ENCODE results near the gene SLC1A5.

The SLC1A5 gene

DNA sequence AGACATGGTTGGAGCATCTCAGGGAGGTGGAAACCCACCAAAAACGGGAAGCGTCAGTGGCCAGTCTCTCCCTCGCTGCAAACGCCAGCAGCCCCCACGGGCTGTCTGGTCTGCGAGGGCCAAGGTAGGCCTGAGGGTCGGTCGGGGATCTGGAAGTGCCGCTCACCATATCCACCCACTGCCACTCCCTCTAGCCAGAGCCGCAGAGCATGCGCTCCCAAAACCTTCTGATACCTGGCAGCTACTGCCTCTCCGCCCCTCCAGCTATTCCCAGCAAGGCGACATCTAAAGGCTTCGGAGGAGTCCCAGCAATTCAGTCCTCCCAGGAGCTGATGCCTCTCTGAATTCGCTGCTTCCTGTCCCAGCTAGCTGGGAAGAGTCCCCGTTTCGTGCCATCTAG is 46.9 kb downstream of the SLC1A5 start:
- no peak for DNase-seq

DNA sequence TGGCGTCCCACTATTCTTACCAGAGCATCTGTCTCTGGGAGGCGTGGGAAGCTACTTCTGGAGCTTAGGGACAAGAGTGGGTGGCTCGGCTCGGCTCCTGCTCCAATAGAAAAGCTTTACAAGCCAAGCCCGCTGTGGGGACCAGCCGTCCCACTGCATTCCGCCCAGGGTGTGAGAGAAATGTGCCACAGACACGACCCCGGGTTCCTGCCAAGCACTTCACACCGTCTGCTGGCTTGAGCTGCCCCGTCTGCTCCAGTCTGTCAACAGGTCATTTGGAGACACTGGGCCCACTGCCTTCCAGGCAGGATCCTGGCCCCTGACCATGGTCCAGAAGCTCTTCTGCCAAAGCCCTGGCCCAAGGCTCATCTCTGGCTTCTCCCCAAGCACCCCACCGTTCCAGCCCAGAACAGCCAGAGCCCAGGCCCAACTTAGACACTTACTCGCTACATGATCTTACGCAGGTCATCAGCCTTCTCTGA is 49.1 kb downstream of the SLC1A5 start:
- DNase-seq = no peak

DNA sequence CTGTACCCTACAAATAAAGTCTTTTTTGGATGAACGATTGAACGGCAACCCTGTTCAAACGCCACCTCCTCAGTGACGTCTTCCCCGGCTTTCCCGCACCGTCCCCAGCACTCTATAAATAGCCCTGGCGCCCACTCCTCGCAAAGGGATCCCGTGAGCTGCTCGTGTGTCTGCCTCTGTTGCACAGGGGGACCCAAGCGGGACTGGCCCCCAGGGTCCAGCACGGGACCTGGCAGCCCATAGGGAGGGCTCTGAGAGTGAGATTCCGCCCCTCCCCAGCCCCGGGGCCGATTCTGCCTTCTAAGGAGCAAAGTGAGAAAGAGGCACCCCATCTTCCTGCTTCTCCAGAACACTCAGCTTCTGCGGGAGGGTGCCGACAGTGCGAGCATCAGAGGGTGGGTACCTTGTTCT is 50.6 kb downstream of the SLC1A5 start:
- DNase-seq = no peak

DNA sequence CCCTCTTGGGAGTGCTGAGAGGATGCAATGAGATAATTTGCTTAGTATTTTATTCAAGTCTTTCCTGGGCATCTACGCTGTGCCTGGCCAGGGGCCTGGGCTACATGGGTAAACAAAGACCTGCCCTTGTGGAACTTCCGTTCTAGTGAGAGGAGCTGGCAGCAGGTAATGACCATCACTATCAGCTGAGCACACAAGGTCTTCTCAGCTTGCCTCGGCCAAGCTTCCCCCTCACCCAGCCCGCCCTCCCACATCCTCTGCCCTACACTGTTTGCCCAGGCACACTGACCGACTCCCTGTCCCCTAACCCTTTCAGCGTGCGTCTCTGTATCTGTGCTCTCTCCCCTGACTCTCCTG is 51.1 kb downstream of the SLC1A5 start:
- no peak for DNase-seq

DNA sequence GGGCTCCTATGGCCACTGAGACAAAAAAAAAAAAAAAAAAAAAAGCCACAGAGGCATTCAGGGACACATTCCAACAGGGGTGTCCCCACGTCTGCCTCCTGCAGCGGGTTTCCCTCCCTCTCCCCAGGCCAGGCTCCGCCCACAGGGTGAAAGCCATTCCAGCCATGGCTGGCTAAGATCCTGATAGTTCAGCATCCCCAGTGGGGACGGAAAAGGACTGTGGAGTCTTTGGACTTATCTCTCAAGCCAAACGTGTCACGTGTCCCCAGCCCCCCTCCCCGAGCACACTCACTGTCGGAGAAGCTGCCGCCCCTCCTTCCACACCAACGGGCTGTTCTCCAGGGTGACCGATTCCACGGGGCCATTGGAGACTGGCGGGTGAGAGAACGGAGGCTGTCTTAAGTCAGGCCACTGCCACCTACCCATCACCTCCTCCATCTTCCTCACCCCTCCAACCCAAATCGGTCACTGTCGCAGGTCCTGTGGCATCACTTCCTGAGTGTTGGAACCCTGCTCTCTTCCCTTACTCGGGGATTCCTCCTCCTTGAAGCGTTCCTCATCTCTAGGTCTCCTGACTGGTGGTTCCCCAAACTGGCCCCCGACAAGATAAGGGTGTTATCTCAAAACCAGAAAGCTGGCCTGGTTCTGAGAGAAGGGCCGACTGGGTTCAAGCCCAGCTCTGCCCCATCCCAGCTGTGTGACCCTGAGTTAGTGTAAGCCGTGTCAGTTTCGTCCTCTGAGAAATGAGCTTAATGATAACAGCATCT is 51.7 kb downstream of the SLC1A5 start:
- DNase-seq = peak; percentile 85

- DNase-seq = no peak
These were observed 54.6 kb downstream of the SLC1A5 start for GRCh38 chr19:46733690-46734292.

DNA sequence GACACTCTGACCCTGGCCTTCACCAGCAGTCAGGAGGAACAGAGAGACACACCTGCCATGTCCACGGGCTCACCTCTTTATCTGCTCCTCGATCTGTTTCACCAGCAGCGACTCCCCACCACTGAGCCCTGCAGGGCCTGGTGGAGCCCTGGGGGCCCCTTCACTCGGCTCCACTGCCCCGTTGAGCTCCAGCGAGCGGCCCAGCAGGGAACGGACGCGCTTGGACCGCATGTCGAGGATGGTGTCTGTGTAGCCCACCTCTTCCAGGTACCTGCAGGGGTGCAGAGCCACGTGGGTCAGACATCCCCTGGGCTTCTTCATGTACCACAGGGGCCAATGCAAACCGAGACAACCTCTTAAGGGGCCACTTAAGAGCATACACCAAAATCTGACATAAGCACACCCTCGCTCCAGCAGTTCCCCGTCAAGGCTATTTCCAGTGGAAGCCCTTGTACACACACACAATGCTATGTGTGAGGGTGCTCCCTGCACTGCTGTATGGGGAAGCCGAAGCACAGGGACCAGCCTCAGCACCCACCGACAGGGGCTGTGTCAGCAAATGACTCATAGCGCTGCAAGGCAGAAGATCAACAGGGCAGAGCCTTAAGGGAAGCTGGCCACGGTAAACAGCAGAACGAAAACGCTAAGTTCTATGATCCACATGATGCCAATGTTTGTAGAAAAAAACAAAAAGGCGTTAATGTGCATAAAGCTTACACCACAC is 55.3 kb downstream of the SLC1A5 start:
- DNase-seq = no peak

GRCh38 chr19:46732172-46732938 is 56.0 kb downstream of the SLC1A5 start:
- DNase-seq = no peak

DNA sequence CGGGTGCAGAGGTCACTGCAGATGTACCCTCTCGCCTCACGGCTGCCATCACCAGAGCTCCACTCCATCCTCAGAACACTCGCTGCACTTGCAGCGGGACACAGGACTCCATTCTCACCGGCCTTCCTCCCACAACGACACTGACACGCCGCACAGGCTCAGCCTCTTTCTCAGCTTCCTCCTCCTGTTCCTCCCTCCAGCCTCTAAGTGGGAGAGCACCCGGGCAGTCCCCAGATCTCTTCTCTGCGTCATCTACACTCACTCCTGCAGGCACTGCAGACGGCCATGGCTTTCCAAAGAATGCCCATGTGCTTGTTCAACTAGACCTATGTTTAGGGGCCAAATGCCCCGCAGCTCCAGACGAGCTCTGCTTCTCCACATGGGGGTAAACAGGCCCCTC is 56.8 kb downstream of the SLC1A5 start:
- no peak for DNase-seq

DNA sequence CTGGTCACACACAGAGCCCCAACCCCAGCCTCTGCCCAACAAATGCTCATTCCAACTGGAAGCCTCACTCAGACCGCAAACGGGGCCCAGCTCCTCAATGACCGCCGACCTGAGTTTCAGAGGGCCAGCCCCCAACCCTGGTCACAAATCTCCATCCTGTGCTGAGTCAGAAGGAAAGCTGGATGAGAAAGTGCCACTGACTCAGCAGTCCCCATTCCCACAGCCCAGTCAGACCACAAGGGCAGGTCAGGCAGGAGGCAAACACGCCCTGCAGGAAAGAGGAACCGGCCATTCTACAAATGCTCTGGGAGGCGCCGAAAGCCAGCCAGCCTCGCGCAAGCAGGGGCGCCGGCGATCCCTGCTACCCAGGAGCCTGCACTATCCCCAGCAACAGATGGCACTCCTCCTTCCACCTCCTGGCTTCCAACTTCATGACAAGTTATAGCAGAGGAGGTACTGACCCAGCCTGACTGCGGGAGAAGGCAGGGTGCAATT is 57.3 kb downstream of the SLC1A5 start:
- DNase-seq = peak; percentile 78

GRCh38 chr19:46730595-46730994 is 57.8 kb downstream of the SLC1A5 start:
- no peak for DNase-seq

GRCh38 chr19:46730187-46730586 is 58.2 kb downstream of the SLC1A5 start:
- no peak for DNase-seq

GRCh38 chr19:46729696-46730095 is 58.7 kb downstream of the SLC1A5 start:
- DNase-seq = no peak

- peak; percentile 87 for DNase-seq
These were observed 59.6 kb downstream of the SLC1A5 start for GRCh38 chr19:46728693-46729339.

GRCh38 chr19:46728208-46728607 is 60.2 kb downstream of the SLC1A5 start:
- no peak for DNase-seq

DNA sequence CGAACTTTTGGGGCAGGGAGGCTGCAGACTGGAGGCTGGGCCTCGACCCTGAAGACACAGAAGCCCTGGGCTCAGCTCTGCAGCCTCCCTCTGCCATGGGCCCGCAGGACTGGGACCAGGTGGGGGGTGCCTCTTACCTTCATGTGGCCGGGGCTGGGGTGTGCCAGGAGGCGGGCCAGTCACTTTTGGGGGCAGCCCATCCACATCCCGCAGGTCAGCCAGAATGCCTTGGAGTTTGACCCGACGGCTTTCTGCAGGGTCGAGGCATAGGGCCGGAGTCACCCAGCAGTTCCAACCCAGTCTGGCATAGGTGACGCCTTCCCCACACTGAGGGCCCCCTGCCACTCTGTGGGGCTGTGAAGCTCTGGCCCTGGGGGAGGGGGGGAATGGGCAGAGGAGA is 60.6 kb downstream of the SLC1A5 start:
- no peak for DNase-seq

DNA sequence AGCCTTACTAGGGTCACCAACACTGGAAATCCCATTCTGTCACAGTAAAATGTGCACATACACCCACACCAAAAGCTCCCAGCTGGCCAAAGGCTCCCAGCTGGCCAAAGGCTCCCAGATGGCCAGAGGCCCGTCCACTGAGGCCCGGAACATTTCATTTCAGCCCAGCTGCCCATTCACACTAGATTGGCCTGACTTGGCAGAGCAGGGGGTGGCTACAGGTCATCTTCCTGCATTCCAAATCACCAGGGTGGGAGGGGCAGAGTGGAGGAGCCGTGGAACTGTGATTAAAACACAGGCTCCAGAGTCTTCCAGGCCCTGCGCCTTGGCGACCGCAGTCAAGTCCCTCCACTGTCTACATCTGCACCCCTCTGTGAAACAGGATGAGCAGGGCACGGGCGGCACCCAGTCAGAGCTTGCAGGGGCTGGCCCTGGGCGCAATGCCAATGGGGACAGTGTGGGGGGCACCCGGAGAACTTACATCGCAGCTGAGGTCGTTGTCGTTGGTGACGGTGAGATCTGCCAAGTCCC is 61.4 kb downstream of the SLC1A5 start:
- DNase-seq = no peak

GRCh38 chr19:46726551-46726950 is 61.8 kb downstream of the SLC1A5 start:
- no peak for DNase-seq

DNA sequence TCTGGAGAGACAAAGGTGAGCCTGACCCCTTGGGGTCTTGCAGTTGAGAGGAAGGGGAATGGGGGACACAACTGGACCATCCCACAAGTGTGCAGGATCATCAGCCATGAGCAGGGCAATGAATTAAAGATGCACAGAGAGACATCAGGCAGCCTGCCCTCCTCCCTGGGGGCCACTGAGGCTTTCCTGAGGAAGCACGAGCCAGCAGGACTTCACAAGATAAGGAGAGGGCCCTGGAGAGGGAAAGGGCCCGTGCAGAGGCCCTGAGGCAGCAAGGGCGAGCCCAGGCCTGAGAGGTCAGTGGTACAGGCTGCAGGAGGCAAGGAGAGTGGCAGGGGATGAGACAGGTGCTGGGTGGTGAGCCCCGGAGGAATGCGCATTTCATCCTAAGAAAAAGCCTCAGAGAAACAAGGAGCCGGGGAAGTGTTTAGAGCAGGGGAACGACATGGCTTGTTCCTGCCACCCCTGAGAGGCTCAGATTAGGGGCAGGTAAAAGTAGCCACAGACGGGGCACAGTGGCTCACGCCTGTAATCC is 62.5 kb downstream of the SLC1A5 start:
- no peak for DNase-seq

DNA sequence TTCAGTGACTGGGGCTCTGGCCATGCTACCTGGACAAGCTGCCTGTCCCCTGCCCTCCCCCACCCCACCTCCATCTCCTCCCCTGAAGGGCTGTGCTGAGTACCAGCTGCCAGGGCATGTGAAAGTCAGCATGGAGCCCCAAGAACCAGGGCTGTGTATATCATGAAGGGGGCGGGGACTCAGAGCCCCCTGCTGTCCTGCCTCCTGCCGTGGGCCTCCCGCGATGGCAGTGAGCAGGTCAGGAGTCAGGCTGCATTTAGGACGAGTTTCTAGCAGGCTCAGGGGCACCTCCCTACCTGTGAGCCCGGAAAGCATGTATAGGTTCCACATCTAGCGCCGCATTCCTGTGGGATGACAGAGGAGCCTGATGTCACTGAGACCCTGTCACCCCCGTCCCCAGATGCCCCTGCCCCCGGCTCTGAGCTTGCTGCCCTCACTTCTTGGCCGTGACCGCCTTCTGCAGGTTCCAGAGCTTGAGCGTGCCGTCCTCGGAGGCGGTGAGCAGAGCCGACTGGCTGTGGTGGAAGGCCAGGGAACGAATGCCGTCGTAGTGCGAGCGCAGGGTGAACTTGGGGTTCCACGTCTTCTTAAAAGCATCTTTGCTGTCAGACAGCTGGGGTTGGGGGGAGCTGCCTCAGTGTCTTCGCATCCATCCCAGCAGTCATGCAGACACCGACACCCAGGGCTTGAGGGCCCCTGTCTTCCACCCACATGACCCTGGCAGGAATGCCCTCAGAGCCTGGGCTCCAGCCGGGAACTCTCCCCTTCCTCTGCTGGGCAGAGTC is 63.2 kb downstream of the SLC1A5 start:
- no peak for DNase-seq
